B cell (primary cell): ENCODE measurements around the gene DYNC2I2. TPM values are rescaled to one million over a fixed set of nuclear protein-coding genes. Genes with fewer than 3 reads are reported as not detected.

Source experiments
- ATAC-seq: fragments of 200-7000 bp; cut with Tn5 transposase; one replicate; pipeline ENCODE4 v1.10.0; 2021; ENCODE audit warnings: low read depth, mild to moderate bottlenecking, moderate number of reproducible peaks, moderate library complexity
- CTCF ChIA-PET: fragments of 350-600 bp; sonication (Branson Sonifier 250); formaldehyde crosslinking; loops from one replicate; lab custom pipeline; 2021; ENCODE audit warnings: antibody characterized with exemption, inconsistent platforms; lab: Charles Lee
- POLR2A ChIA-PET: fragments of 350-600 bp; sonication (Branson Sonifier 250); formaldehyde crosslinking; loops from one replicate; lab custom pipeline; 2021; ENCODE audit warnings: antibody characterized with exemption; lab: Charles Lee
- DNase-seq: peaks from one replicate; pipeline ENCODE4 v3.0.0; 2013
- H2AFZ ChIP-seq: 2 replicates; pipeline ENCODE4 v1.6.1; 2012; ENCODE audit warnings: mild to moderate bottlenecking, low read depth, low read length; ENCODE audit not compliant: insufficient read depth, poor library complexity, severe bottlenecking
- H3K27ac ChIP-seq, 2 donors: 1 replicate in 1 of 2; 2 replicates in 1 of 2; pipeline ENCODE4 v1.5.1; 2012 to 2013; ENCODE audit warnings: low read length in 2 of 2, mild to moderate bottlenecking in 2 of 2, moderate library complexity in 1 of 2
- H3K27me3 ChIP-seq, 4 experiments: fragments of 200-600 bp in 1 of 4; sonication (generic) in 1 of 4; replicated peaks in 1 of 4; 1 replicate in 2 of 4; 2 replicates in 2 of 4; pipeline versions ENCODE4 v1.6.1 to v1.7.0; 2013 to 2016; ENCODE audit warnings: low read length in 3 of 4, mild to moderate bottlenecking in 2 of 4, mixed read lengths in 1 of 4, moderate library complexity in 1 of 4; ENCODE audit not compliant: insufficient read depth in 4 of 4, control insufficient read depth in 3 of 4; ENCODE audit errors: control extremely low read depth in 1 of 4
- H3K36me3 ChIP-seq, 2 experiments: replicated peaks in 1 of 2; 1 replicate in 1 of 2; 2 replicates in 1 of 2; pipeline versions ENCODE4 v1.6.1 to v1.7.1; 2013; ENCODE audit warnings: low read length in 1 of 2; ENCODE audit not compliant: insufficient read depth in 2 of 2, control insufficient read depth in 1 of 2; ENCODE audit errors: control extremely low read depth in 1 of 2, extremely low read depth in 1 of 2
- H3K4me1 ChIP-seq, 2 donors: fragments of 200-600 bp in 1 of 2; sonication (generic) in 1 of 2; 1 replicate in 1 of 2; 2 replicates in 1 of 2; pipeline versions ENCODE4 v1.5.1 to v1.6.1; 2013 to 2017; ENCODE audit warnings: low read length in 2 of 2; ENCODE audit not compliant: control insufficient read depth in 2 of 2, insufficient read depth in 2 of 2
- H3K4me2 ChIP-seq: replicated peaks from 2 replicates; pipeline ENCODE3; 2012; ENCODE audit warnings: mild to moderate bottlenecking, low read depth, low read length; ENCODE audit not compliant: poor library complexity, severe bottlenecking
- H3K4me3 ChIP-seq, 5 experiments: fragments of 200-600 bp in 1 of 5; sonication (generic) in 1 of 5; 1 replicate in 3 of 5; 2 replicates in 2 of 5; pipeline versions ENCODE4 v1.5.1 to v1.7.0; 2011 to 2016; ENCODE audit warnings: low read length in 4 of 5, mild to moderate bottlenecking in 4 of 5, low read depth in 2 of 5, control low read depth in 1 of 5, moderate library complexity in 1 of 5; ENCODE audit not compliant: insufficient read depth in 1 of 5; ENCODE audit errors: control extremely low read depth in 1 of 5, extremely low read depth in 1 of 5
- H3K79me2 ChIP-seq: fragments of 200-600 bp; sonication (generic); one replicate; pipeline ENCODE4 v1.6.0; 2016; ENCODE audit warnings: low read length; ENCODE audit not compliant: control insufficient read depth, insufficient read depth
- H3K9ac ChIP-seq: fragments of 200-600 bp; sonication (generic); 2 replicates; pipeline ENCODE4 v1.6.1; 2017; ENCODE audit warnings: mild to moderate bottlenecking, low read length, moderate library complexity
- H3K9me3 ChIP-seq, 3 donors: one replicate each; pipeline versions ENCODE4 v1.6.1 to v1.7.1; 2013; ENCODE audit warnings: low read length in 2 of 3; ENCODE audit not compliant: control insufficient read depth in 2 of 3, insufficient read depth in 1 of 3; ENCODE audit errors: control extremely low read depth in 1 of 3
- H4K20me1 ChIP-seq: 2 replicates; pipeline ENCODE4 v1.6.0; 2012; ENCODE audit warnings: mild to moderate bottlenecking, low read length; ENCODE audit not compliant: insufficient read depth, control insufficient read depth, poor library complexity, severe bottlenecking
- H3K27ac Mint-ChIP-seq: one replicate; pipeline ENCODE4 v1.8.0; 2021; ENCODE audit warnings: mixed read lengths
- H3K27me3 Mint-ChIP-seq: one replicate; pipeline ENCODE4 v1.8.0; 2021; ENCODE audit warnings: mixed read lengths
- H3K4me1 Mint-ChIP-seq: one replicate; pipeline ENCODE4 v1.8.0; 2021; ENCODE audit warnings: mixed read lengths
- H3K4me3 Mint-ChIP-seq: one replicate; pipeline ENCODE4 v1.8.0; 2021; ENCODE audit warnings: mixed read lengths
- H3K9me3 Mint-ChIP-seq: one replicate; pipeline ENCODE4 v1.8.0; 2022; ENCODE audit warnings: mixed read lengths; ENCODE audit not compliant: insufficient read depth
- CTCF ChIP-seq: fragments of 200-600 bp; IDR thresholded peaks from one replicate; pipeline ENCODE4 v1.8.0; 2022; ENCODE audit warnings: antibody characterized with exemption, mild to moderate bottlenecking
- EZH2 ChIP-seq: IDR thresholded peaks from 2 replicates; pipeline ENCODE4 v1.6.1; 2012; ENCODE audit warnings: borderline replicate concordance, low read depth, mild to moderate bottlenecking, moderate library complexity, low read length; ENCODE audit not compliant: insufficient read depth, poor library complexity, severe bottlenecking
- WGBS: methylation state at CpG from one replicate; pipeline ENCODE4 v1.1.5; 2013; ENCODE audit warnings: missing lambda C conversion rate; ENCODE audit not compliant: insufficient coverage; 5-methylcytosine and 5-hydroxymethylcytosine counted together
- intact Hi-C: fragments of 100-400 bp; cut with micrococcal nuclease; formaldehyde crosslinking; loops from one replicate; pipeline ENCODE4 v1.10.0; 2022
- polyA plus RNA-seq: library from polyadenylated mRNA; depleted of rRNA; stranded (reverse); fragments of >200 nt; gene quantifications from 2 replicates; pipeline ENCODE4 v1.2.3, GENCODE V29; 2012
- total RNA-seq, 2 donors: library from RNA; stranded (reverse); fragments of 120-200 nt in 1 of 2; gene quantifications; 1 replicate in 1 of 2; 2 replicates in 1 of 2; pipeline versions ENCODE4 v1.2.3 to v1.2.4, GENCODE V29; 2013 to 2022

Gene DYNC2I2
- total and polyA plus RNA-seq, 2 donors (not counting 1 experiment from before 2014, with no cell fraction given) = 76.6 to 109 TPM

GRCh38 chr9:128595471-128595870 lies 61.2 kb downstream of the DYNC2I2 start:
- TF ChIP-seq CTCF = no peak
- TF ChIP-seq EZH2 = no peak
- peaks cover 9 to 73% of the 10 kb centered on the region in 2 experiments for H3K36me3 ChIP-seq

GRCh38 chr9:128593856-128594255 lies 62.8 kb downstream of the DYNC2I2 start:
- peaks cover 8 to 70% of the 10 kb centered on the region in 2 experiments for H3K36me3 ChIP-seq

More at GRCh38 chr9:128595471-128595870, 61.2 kb downstream of the DYNC2I2 start:
- Mint-ChIP-seq H3K4me3 (no peak overlapping the region), H3K4me1 (no peaks in the 10 kb centered on the region), H3K27ac (no peak overlapping the region), H3K27me3 (no peaks in the 10 kb centered on the region), H3K9me3 (no peaks in the 10 kb centered on the region)
- Histone ChIP-seq H3K9ac (no peak overlapping the region), H3K79me2 (no peaks in the 10 kb centered on the region), H3K4me2 (no peak overlapping the region), H2AFZ (no peak overlapping the region), H4K20me1 (no peaks in the 10 kb centered on the region), H3K27me3 (no peaks in the 10 kb centered on the region), H3K27ac (no peak overlapping the region), H3K4me3 (no peak overlapping the region), H3K4me1 (no peaks in the 10 kb centered on the region), H3K9me3 (no peaks in the 10 kb centered on the region)
- intact Hi-C loops = no loop called here
- no peak for ATAC-seq
- 100% methylated on average over 2 of the region's 4 CpGs for WGBS
- ChIA-PET CTCF (interaction anchor here (0.6 to 0.8 kb wide), 2 partner anchors 24 to 86 kb away, joined by 3 to 4 read pairs; no protein-coding TSS in a partner anchor), POLR2A (no interaction called here)
- DNase-seq = no peak

More at GRCh38 chr9:128593856-128594255, 62.8 kb downstream of the DYNC2I2 start:
- no peak overlapping the region for H3K4me3 Mint-ChIP-seq
- no peak for ATAC-seq
- Histone ChIP-seq H3K9me3 (no peaks in the 10 kb centered on the region), H2AFZ (no peak overlapping the region), H3K4me1 (no peaks in the 10 kb centered on the region), H3K9ac (no peak overlapping the region), H3K79me2 (no peaks in the 10 kb centered on the region), H4K20me1 (no peaks in the 10 kb centered on the region), H3K4me2 (no peak overlapping the region), H3K4me3 (no peak overlapping the region), H3K27ac (no peak overlapping the region), H3K27me3 (no peaks in the 10 kb centered on the region)
- no peak for DNase-seq
- H3K9me3 Mint-ChIP-seq = no peaks in the 10 kb centered on the region
- ChIA-PET CTCF (interaction anchor here (0.8 kb wide), 1 partner anchor 17 kb away, joined by 3 read pairs; no protein-coding TSS in a partner anchor), POLR2A (no interaction called here)
- TF ChIP-seq CTCF = no peak
- no peak for TF ChIP-seq EZH2
- no peak overlapping the region for H3K27ac Mint-ChIP-seq
- no peaks in the 10 kb centered on the region for H3K4me1 Mint-ChIP-seq
- intact Hi-C loops = no loop called here
- WGBS = 100% methylated on average over 7 of the region's 9 CpGs
- no peaks in the 10 kb centered on the region for H3K27me3 Mint-ChIP-seq
